Calu3 (cell line): ENCODE data around the gene NUFIP1. TPM values are rescaled to one million over a fixed set of nuclear protein-coding genes. Genes with fewer than 3 reads are reported as not detected.

Experiments
- BruUV-seq: library from RNA; stranded (reverse); fragments of 400-500 nt; replicated peaks from 2 replicates; lab custom pipeline; 2021; lab: Mats Ljungman, UMichigan
- CTCF ChIA-PET: fragments of 300-600 bp; sonication (Branson Sonifier 250); formaldehyde crosslinking; loops from one replicate; lab custom pipeline; 2022; ENCODE audit warnings: antibody characterized with exemption; lab: Charles Lee
- DNase-seq: peaks from one replicate; pipeline ENCODE4 v3.0.0; 2022
- H3K27ac Mint-ChIP-seq: one replicate; pipeline ENCODE4 v1.8.0; 2022; ENCODE audit warnings: mixed read lengths; ENCODE audit not compliant: unreplicated experiment
- H3K27me3 Mint-ChIP-seq: one replicate; pipeline ENCODE4 v1.8.0; 2022; ENCODE audit warnings: mixed read lengths; ENCODE audit not compliant: unreplicated experiment
- H3K36me3 Mint-ChIP-seq: one replicate; pipeline ENCODE4 v1.8.0; 2022; ENCODE audit warnings: mild to moderate bottlenecking, moderate library complexity, mixed read lengths; ENCODE audit not compliant: insufficient read depth, unreplicated experiment
- H3K4me1 Mint-ChIP-seq: one replicate; pipeline ENCODE4 v1.8.0; 2022; ENCODE audit warnings: mild to moderate bottlenecking, low read depth, mixed read lengths; ENCODE audit not compliant: unreplicated experiment
- H3K4me3 Mint-ChIP-seq: one replicate; pipeline ENCODE4 v1.8.0; 2022; ENCODE audit warnings: mild to moderate bottlenecking, low read depth, moderate library complexity, mixed read lengths; ENCODE audit not compliant: unreplicated experiment
- H3K9me3 Mint-ChIP-seq: one replicate; pipeline ENCODE4 v1.8.0; 2022; ENCODE audit warnings: low read depth, mixed read lengths; ENCODE audit not compliant: unreplicated experiment
- intact Hi-C: fragments of 100-400 bp; cut with micrococcal nuclease; formaldehyde crosslinking; loops from one replicate; pipeline ENCODE4 v1.10.0; 2022; ENCODE audit not compliant: unreplicated experiment
- total RNA-seq: library from RNA; stranded (reverse); gene quantifications from 2 replicates; pipeline ENCODE4 v1.2.3, GENCODE V29; 2022
- TF ChIP-seq, protein P1 (sequence below): fragments of 200-600 bp; IDR thresholded peaks from one replicate; pipeline ENCODE4 v1.8.0; 2022; ENCODE audit warnings: antibody characterized with exemption; ENCODE audit not compliant: unreplicated experiment

Gene NUFIP1
- total RNA-seq, 1 experiment from 2014 or later: 6.6 TPM

DNA sequence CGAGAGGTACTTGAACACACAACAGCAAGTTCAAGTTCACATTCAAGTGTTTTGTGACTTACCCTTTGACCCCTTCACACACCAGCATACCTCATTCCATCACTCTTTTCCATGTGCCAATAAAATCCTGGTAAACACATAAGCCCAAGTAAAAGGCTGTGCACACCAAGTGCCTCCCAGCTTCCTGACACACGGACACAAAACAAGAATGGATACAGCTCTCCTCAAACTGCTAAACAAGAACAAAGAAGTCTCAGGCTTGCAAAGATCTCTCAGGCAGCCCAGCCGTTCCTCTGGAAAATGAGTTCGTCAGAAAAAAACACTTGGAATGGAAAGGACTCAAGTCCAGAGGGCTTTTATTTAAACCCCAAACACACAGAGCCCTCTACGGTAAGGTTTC is 83.7 kb downstream of the NUFIP1 start:
- Mint-ChIP-seq H3K4me1 (no peaks in the 10 kb centered on the region), H3K27ac (no peak overlapping the region), H3K4me3 (no peak overlapping the region), H3K27me3 (no peaks in the 10 kb centered on the region), H3K9me3 (peaks cover 6% of the 10 kb centered on the region), H3K36me3 (no peaks in the 10 kb centered on the region)
- no peak for DNase-seq
- CTCF ChIA-PET: no interaction called here
- BruUV-seq: no TSS peak
- intact Hi-C loops: no loop called here
- TF ChIP-seq, protein P1, sequence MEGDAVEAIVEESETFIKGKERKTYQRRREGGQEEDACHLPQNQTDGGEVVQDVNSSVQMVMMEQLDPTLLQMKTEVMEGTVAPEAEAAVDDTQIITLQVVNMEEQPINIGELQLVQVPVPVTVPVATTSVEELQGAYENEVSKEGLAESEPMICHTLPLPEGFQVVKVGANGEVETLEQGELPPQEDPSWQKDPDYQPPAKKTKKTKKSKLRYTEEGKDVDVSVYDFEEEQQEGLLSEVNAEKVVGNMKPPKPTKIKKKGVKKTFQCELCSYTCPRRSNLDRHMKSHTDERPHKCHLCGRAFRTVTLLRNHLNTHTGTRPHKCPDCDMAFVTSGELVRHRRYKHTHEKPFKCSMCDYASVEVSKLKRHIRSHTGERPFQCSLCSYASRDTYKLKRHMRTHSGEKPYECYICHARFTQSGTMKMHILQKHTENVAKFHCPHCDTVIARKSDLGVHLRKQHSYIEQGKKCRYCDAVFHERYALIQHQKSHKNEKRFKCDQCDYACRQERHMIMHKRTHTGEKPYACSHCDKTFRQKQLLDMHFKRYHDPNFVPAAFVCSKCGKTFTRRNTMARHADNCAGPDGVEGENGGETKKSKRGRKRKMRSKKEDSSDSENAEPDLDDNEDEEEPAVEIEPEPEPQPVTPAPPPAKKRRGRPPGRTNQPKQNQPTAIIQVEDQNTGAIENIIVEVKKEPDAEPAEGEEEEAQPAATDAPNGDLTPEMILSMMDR: no peak

- H3K27me3 Mint-ChIP-seq: no peaks in the 10 kb centered on the region
- intact Hi-C loops: no loop called here
- no peaks in the 10 kb centered on the region for H3K36me3 Mint-ChIP-seq
- CTCF ChIA-PET: no interaction called here
- peaks cover 6% of the 10 kb centered on the region for H3K9me3 Mint-ChIP-seq
- H3K27ac Mint-ChIP-seq: no peak overlapping the region
- DNase-seq: no peak
- H3K4me1 Mint-ChIP-seq: no peaks in the 10 kb centered on the region
- BruUV-seq: no TSS peak
- TF ChIP-seq, protein P1: no peak
- H3K4me3 Mint-ChIP-seq: no peak overlapping the region
Observed at GRCh38 chr13:44904967-44905366, 84.3 kb downstream of the NUFIP1 start.

GRCh38 chr13:44903574-44903985 is 85.7 kb downstream of the NUFIP1 start:
- Mint-ChIP-seq H3K27ac (no peak overlapping the region), H3K9me3 (peaks cover 9% of the 10 kb centered on the region), H3K4me3 (no peak overlapping the region), H3K4me1 (no peaks in the 10 kb centered on the region), H3K36me3 (no peaks in the 10 kb centered on the region), H3K27me3 (no peaks in the 10 kb centered on the region)
- TF ChIP-seq, protein P1: no peak
- BruUV-seq: no TSS peak
- intact Hi-C loops: no loop called here
- CTCF ChIA-PET: no interaction called here
- DNase-seq: no peak

DNA sequence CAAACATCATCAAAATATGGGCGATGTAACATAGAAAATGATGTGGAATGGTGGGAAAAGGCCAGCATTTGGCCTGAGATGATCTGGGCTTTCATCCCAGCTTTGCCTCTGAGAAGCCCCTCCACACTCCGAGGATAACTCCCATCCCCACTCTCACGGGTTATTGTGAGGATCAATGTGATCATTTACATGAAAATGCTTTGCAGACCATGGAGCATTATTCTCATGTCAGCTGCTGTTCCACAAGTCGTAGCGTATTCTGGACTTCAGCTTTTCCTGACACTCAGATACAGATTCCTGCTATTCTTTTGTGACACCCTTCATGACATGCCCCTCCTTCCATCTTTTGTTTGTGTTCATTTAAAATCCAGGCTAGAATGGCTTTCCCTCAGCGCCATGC is 86.5 kb downstream of the NUFIP1 start:
- TF ChIP-seq, protein P1: no peak
- H3K9me3 Mint-ChIP-seq: peaks cover 9% of the 10 kb centered on the region
- no TSS peak for BruUV-seq
- intact Hi-C loops: no loop called here
- H3K27me3 Mint-ChIP-seq: no peaks in the 10 kb centered on the region
- H3K4me3 Mint-ChIP-seq: no peak overlapping the region
- CTCF ChIA-PET: interaction anchor here (0.6 kb wide), 1 partner anchor 12 kb away, joined by 3 read pairs; no protein-coding TSS in a partner anchor
- H3K4me1 Mint-ChIP-seq: no peaks in the 10 kb centered on the region
- no peak overlapping the region for H3K27ac Mint-ChIP-seq
- H3K36me3 Mint-ChIP-seq: no peaks in the 10 kb centered on the region
- DNase-seq: no peak
